ENCODE results near the gene SLC27A2.
A peak's percentile ranks its signal among the peaks of the same experiment; 100 is the strongest.
"Not testable (repeated sequence)": the region's sequence is repeated elsewhere in the genome, so short reads cannot be mapped to it uniquely, and the experiment has no call there.

The SLC27A2 gene

GRCh38 chr15:50163719-50164410, 18.1 kb upstream of the SLC27A2 start:
- DNase-seq (ENCODE audit: low spot score), result no peak

DNA sequence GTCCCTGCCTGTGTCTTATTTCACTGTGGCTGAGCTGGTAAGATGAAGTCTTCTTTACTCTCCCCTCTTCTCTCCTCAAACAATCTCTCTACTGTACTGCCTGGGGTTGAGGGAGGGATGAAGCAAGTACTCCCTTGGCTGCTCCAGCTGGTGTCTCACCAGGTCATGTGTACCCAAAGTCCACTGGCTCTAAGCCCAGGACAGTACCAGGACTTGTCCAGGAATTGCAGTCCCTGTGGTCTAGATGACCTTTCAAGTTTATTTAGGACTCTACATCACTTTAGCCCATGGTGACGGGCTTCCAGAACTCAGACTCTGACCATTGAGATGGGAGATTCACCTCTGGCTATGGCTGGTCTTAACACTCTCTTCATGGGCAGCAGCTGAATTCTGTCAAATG, 17.5 kb upstream of the SLC27A2 start:
- no peak for DNase-seq (ENCODE audit: low spot score)

DNA sequence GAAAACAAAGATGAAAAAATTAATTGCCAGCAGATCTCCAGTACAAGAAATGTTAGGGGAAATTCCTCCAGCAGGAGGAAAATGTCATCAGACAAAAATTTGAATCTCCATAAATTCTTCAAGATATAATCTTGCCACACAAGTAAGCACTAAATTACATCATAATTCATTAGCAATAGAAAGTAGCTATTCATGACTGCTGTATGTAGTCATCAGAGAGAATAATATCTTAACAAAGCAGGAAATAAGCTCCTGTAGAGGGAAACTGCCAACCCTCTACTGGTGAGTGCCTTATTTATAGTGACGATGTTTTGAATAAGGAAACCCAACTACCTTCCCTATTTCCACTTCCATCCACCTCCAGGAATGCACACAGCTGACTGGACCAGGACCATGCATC, 15.8 kb upstream of the SLC27A2 start:
- DNase-seq (ENCODE audit: low spot score), result no peak

GRCh38 chr15:50167110-50167509, 14.9 kb upstream of the SLC27A2 start:
- no peak for DNase-seq (ENCODE audit: low spot score)

- no peak for DNase-seq (ENCODE audit: low spot score)
These were observed 13.6 kb upstream of the SLC27A2 start for GRCh38 chr15:50168379-50168778.

DNA sequence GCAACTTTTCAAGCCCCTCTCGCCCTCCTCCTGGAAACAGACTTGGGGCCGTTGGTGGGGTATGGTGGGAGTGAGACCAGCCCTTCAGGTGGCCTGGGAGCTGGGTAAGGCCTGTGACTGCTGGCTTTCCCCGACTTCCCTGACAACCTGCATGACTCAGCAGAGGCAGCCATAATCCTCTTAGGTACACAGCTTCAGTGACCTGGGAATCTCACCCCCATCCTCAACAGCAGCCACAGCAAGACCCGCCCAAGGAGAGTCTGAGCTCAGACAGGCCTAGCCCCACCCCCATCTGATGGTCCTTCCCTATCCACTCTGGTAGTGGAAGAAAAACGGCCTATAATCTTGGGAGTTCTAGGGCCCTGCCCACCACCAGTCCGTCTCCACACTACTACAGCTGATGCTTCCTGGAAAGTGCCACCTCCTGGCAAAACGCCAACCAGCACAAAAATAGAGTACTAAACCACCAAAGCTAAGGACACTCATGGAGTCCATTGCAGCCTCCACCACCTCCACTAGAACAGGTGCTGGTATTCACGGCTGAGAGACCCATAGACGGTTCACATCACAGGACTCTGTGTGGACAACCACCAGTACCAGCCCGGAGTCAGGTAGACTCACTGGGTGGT, 13.1 kb upstream of the SLC27A2 start:
- no peak for DNase-seq (ENCODE audit: low spot score)

DNA sequence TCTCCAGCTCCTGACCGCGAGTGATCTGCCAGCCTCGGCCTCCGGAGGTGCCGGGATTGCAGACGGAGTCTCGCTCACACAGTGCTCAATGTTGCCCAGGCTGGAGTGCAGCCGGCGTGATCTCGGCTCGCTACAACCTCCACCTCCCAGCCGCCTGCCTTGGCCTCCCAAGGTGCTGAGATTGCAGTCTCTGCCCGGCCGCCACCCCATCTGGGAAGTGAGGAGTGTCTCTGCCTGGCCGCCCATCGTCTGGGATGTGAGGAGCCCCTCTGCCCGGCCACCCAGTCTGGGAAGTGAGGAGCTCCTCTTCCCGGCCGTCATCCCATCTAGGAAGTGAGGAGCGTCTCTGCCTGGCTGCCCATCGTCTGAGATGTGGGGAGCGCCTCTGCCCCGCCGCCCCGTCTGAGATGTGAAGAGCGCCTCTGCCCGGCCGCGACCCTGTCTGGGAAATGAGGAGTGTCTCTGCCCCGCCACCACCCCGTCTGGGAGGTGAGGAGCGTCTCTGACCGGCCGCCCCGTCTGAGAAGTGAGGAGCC, 9.6 kb upstream of the SLC27A2 start:
- DNase-seq (ENCODE audit: low spot score), result not testable (repeated sequence)

DNA sequence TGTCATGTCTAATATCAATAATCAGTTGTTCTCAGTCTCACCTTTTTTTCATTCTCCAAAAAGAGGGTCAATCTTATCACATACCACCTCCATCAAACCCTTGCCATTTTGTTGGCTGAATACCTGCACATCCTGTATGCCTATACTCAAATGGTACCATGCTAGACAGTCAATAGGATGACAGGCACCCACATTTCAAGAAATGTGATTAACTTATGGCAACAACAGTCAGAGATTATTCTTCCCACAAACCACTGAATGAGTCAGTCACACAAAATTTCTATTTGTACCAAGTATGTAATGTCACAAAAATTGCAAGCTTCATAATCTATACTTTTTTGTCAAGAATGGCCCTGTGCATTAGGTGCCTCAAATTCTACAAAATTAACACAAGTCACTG, 5.1 kb upstream of the SLC27A2 start:
- no peak for DNase-seq (ENCODE audit: low spot score)

DNA sequence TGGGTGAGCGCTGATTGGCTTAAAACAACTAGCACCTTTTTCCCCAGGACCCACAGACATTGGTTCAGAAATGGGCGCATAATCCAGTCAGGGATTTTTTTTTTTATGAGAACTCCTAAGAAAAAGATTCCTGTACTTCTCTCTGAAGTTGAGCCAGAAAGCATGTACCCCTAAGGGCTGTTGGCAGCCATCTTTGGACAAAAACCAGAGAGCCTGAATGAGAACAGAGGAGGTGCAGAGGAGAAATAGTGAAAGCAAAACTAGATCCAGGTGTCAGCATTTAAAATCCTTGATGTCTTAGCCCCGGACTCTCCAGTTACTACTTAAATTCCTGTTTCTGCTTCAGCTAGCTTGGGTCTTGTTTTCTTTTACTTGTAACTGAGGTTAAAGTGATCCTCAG, 1.9 kb upstream of the SLC27A2 start:
- DNase-seq (ENCODE audit: low spot score), result no peak

DNA sequence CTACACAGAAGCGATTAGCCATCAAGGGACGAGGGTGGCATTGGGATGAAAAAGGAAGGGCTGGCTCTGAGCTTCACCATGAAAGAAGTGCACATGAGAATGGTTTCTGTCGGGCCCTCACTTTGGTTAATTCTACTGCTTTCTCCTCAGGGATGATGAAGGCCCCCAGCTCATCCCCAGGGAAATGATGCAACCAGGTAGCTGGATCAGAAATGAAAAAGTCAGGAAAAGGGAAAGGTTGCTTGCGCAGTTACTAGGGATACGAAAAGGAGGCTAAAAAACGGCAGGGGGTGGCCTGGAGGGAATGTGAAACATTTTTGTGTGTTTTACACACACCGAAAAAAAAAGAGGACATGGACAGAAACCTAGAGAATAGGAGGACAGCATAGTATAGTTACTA, 1.4 kb upstream of the SLC27A2 start:
- no peak for DNase-seq (ENCODE audit: low spot score)

DNA sequence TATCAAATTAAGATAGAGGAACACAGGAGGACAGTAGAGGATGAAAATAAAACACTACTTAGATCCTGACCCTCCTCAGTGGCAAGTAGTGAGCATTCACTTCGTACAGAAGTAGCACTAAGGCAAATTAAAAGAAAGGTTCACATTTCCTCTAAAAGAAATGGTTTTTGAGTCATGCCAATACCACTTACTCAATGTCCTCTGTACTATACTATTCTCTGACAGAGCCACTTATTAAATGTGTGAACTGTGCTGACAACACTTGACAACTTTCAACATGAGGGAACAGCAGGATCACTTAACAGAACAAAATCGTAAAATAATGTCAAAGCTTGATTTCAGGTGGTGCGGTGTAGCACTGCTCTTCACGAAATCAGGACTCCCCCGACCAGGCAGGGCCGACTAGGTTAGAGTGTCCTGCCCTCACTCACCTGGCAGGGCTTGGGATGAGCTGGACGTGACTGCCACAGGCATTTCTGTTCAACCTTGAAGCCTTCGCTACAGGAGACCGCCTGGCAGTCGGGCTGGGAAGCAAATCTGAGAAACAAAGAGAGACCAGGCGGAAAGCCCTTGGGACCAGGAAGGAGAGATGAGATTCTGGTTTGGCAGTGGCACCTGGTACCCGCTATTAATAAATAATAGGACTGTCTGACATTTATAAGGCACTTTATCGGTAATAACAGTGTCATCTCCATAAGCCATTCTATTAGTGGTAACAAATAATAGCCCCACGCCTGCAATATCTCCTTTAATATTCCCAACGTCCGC, 611 bp upstream of the SLC27A2 start:
- no peak for DNase-seq (ENCODE audit: low spot score)

- DNase-seq (ENCODE audit: low spot score), result peak; percentile 70
These were observed 420 bp downstream of the SLC27A2 start for GRCh38 chr15:50182219-50183013.

- DNase-seq (ENCODE audit: low spot score), result no peak
These were observed 1.3 kb downstream of the SLC27A2 start for GRCh38 chr15:50183112-50183794.

GRCh38 chr15:50184863-50185504, 3.0 kb downstream of the SLC27A2 start:
- no peak for DNase-seq (ENCODE audit: low spot score)

DNA sequence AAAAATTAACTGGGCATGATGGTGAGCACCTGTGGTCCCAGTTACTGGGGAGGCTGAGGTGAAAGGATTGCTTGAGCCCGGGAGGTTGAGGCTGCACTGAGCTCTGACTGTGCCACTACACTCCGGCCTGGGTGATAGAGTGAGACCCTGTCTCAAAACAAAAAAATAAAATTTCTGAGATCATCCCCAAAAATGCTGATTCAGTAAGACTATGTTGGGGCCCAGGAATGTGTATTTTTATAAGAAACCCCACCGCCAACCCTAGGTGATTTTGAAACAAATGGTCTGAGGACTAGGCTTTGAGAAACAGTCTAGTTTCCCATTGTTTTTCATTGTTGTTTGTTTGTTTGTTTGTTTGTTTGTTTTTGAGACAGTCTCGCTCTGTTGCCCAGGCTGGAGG, 4.1 kb downstream of the SLC27A2 start:
- no peak for DNase-seq (ENCODE audit: low spot score)

GRCh38 chr15:50186752-50187151, 4.8 kb downstream of the SLC27A2 start:
- no peak for DNase-seq (ENCODE audit: low spot score)

GRCh38 chr15:50187525-50187924, 5.5 kb downstream of the SLC27A2 start:
- no peak for DNase-seq (ENCODE audit: low spot score)

- no peak for DNase-seq (ENCODE audit: low spot score)
These were observed 6.0 kb downstream of the SLC27A2 start for GRCh38 chr15:50187997-50188396.

GRCh38 chr15:50188793-50189192, 6.8 kb downstream of the SLC27A2 start:
- DNase-seq (ENCODE audit: low spot score), result not testable (repeated sequence)

- DNase-seq (ENCODE audit: low spot score), result no peak
These were observed 7.6 kb downstream of the SLC27A2 start for GRCh38 chr15:50189633-50190032.

GRCh38 chr15:50190166-50190570, 8.2 kb downstream of the SLC27A2 start:
- no peak for DNase-seq (ENCODE audit: low spot score)

All from left forelimb (tissue), 1 donor.